HG02642 (cell line): ENCODE measurements around the gene OAS3.
A peak's percentile ranks its signal among the peaks of the same experiment; 100 is the strongest.
"Not testable (repeated sequence)": the region's sequence is repeated elsewhere in the genome, so short reads cannot be mapped to it uniquely, and the experiment has no call there.

Experiments
- ATAC-seq: cut with Tn5 transposase; IDR thresholded peaks from one replicate; pipeline ENCODE4 v1.9.1; 2021; ENCODE audit warnings: mild to moderate bottlenecking; ENCODE audit not compliant: unreplicated experiment, poor library complexity

Gene OAS3

GRCh38 chr12:112937741-112938719 is at the start of gene OAS3:
Gene OAS3 (plus strand): TSS chr12:112938474. CDS start chr12:112938531, 57 bp downstream.
- ATAC-seq = peak; percentile 42

- no peak for ATAC-seq
These were observed 46.9 kb upstream of the OAS3 start for GRCh38 chr12:112891093-112892024.

- no peak for ATAC-seq
These were observed 45.4 kb upstream of the OAS3 start for GRCh38 chr12:112892856-112893255.

- peak; percentile 50 for ATAC-seq
These were observed 44.1 kb upstream of the OAS3 start for GRCh38 chr12:112894128-112894527.

- no peak for ATAC-seq
These were observed 39.9 kb upstream of the OAS3 start for GRCh38 chr12:112898380-112898779.

GRCh38 chr12:112900298-112901145 is 37.8 kb upstream of the OAS3 start:
- ATAC-seq = no peak

- no peak for ATAC-seq
These were observed 37.0 kb upstream of the OAS3 start for GRCh38 chr12:112901271-112901670.

- ATAC-seq = no peak
These were observed 33.7 kb upstream of the OAS3 start for GRCh38 chr12:112904571-112904970.

GRCh38 chr12:112905451-112906089 is 32.7 kb upstream of the OAS3 start:
- ATAC-seq = no peak

- ATAC-seq = peak; percentile 73
These were observed 31.4 kb upstream of the OAS3 start, which contains the start of gene OAS1 for GRCh38 chr12:112906712-112907414. Gene OAS1 (plus strand): TSS chr12:112906962. CDS start chr12:112907040, 78 bp downstream.

GRCh38 chr12:112907415-112908157 is 30.7 kb upstream of the OAS3 start:
- ATAC-seq = peak; percentile 49

GRCh38 chr12:112908548-112908947 is 29.7 kb upstream of the OAS3 start:
- ATAC-seq = no peak

GRCh38 chr12:112909693-112910092 is 28.6 kb upstream of the OAS3 start:
- ATAC-seq = no peak

- no peak for ATAC-seq
These were observed 25.1 kb upstream of the OAS3 start for GRCh38 chr12:112913038-112913688.

GRCh38 chr12:112913888-112914287 is 24.4 kb upstream of the OAS3 start:
- ATAC-seq = not testable (repeated sequence)

- ATAC-seq = no peak
These were observed 22.0 kb upstream of the OAS3 start for GRCh38 chr12:112916270-112916669.

- no peak for ATAC-seq
These were observed 19.2 kb upstream of the OAS3 start for GRCh38 chr12:112919121-112919520.

GRCh38 chr12:112924986-112925385 is 13.3 kb upstream of the OAS3 start:
- peak; percentile 79 for ATAC-seq
